ENCODE data around the gene DNASE1.
"Not testable (repeated sequence)": the region's sequence is repeated elsewhere in the genome, so short reads cannot be mapped to it uniquely, and the experiment has no call there.

DNASE1 gene, protein sequence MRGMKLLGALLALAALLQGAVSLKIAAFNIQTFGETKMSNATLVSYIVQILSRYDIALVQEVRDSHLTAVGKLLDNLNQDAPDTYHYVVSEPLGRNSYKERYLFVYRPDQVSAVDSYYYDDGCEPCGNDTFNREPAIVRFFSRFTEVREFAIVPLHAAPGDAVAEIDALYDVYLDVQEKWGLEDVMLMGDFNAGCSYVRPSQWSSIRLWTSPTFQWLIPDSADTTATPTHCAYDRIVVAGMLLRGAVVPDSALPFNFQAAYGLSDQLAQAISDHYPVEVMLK

GRCh38 chr16:3654249-3654991, at the start of gene DNASE1:
DNASE1 (plus strand) TSS chr16:3654691; CDS start chr16:3655374, 683 bp downstream.
- DNase-seq (ENCODE audit: low read depth in 2 of 2) = peak in 1 of 2 donors; percentile 11

DNA sequence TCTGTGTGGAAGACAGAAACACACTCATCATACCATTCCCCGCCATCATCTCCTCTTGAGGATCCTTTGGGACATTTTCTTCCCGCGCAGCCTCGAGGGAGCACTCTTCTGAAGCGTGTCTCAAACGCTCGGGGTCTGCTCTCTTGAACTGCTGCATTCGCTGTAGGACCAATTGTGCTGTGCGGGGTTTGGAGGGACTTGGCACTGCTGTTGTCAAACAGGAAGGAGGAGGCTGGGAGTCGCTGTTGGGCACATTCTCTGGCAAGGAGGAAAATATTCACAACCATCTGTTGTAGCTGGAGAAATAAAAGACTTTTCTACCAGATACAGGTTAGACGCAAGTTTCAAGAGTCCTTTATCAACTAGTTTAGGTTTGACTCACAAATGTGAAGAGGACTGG, 48.0 kb upstream of the DNASE1 start:
- no peak for DNase-seq (ENCODE audit: low read depth in 2 of 2)

GRCh38 chr16:3607161-3607560, 47.3 kb upstream of the DNASE1 start:
- no peak for DNase-seq (ENCODE audit: low read depth in 2 of 2)

GRCh38 chr16:3607634-3608033, 46.9 kb upstream of the DNASE1 start:
- no peak for DNase-seq (ENCODE audit: low read depth in 2 of 2)

DNA sequence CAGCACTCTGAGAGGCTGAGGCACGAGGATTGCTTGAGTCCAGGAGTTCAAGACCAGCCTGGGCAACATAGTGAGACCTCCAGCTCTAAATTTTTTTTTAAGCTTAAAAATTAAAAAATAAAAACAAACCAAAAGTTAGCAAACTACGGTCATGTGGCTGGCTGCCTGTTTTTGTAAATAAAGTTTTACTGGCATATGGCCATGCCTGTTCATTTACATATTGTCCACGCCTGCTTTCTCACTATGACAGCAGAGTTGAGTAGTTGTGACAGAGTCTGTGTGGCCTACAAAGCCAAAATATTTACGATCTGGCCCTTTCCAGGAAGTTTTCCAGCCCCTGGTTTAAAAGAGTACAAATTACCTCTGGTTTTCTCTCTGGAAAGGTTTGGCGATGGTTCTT, 46.4 kb upstream of the DNASE1 start:
- DNase-seq (ENCODE audit: low read depth in 2 of 2) = no peak

- not testable (repeated sequence) for DNase-seq (ENCODE audit: low read depth in 2 of 2)
Measured at GRCh38 chr16:3608976-3609375, 45.5 kb upstream of the DNASE1 start.

DNA sequence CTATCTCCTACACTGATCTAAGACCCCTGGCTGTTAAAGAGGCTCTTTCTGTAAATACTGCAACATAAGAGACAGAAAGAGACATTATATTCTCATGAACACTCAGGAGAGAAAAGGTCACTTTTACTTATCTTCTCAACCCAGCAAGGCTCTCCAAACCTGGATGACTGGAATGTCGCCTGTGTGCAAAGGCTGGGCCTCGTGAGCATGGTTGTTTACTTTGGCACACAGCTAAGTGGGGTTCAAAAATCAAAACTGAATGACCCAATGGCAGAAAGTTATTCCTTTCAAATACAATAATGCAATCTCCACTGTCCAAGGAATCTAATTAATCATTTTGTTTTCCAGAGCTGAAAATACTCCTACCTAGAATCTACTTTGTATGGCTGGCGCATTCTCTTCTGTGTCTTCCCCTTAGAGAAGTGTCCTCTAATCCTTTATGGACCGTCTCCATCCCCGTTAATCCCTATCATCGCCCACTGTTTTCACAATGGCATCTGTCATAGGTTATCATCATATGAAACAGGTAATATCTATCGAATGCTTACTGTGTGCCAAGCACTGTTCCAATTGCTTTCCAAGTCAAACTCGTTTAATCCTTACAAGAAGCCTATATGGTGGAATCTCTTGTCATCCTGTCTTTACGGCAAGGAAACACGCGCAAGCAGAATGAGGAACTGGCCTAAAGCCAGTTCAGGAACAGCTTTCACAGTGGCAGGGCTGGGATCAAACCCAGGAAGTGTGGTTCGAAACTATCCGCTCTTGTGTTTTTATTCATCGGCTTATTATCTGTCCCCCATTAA, 44.4 kb upstream of the DNASE1 start:
- no peak for DNase-seq (ENCODE audit: low read depth in 2 of 2)

- DNase-seq (ENCODE audit: low read depth in 2 of 2) = no peak
Measured at GRCh38 chr16:3610698-3611145, 43.8 kb upstream of the DNASE1 start.

DNA sequence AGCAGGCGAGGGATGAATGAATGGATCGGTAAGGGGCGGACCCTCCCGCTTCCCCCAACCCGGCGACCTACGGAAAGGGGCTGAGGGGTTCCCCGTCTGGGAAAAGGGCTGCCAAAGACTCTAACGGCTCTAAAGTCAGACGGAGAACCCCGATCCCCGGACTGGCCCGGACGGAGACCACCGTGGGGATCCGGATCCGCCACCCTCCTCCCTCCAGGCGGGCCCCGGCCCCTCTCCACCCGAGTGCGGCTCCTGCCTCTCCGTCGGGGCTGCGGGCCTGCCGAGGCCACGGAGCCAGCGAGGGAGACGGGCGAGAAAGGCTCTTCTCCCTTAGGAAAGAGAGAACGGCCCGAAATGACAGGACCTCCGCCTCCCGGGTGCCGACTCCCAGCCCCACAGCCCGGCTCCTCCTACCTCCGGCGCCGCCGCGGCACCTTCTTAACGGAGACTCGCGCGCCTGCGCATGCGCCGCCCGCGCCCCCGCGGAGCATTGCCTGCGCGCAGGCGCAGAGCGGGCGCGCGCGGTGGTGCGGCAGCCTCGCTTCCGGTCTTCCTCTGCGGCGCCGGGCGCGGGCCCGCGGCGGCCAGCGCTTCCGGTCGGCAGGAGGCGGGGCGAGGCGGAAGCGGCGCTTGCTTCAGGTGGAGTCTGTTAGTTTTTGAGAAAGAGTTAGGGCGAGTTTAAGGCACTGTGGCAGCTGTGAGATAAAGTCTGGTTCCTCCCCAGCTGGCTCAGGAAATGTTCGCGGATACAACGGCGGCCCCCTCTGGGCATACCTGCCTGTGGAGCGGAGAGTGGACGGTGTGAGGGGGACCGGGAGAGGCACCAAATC, 43.1 kb upstream of the DNASE1 start, which contains the start of gene SLX4:
Gene SLX4 (minus strand): TSS at position 461 of the 830 bp plus-strand sequence. CDS start 2,642 bp downstream, outside the sequence.
- DNase-seq (ENCODE audit: low read depth in 2 of 2) = peak; percentile 79 to 80

DNA sequence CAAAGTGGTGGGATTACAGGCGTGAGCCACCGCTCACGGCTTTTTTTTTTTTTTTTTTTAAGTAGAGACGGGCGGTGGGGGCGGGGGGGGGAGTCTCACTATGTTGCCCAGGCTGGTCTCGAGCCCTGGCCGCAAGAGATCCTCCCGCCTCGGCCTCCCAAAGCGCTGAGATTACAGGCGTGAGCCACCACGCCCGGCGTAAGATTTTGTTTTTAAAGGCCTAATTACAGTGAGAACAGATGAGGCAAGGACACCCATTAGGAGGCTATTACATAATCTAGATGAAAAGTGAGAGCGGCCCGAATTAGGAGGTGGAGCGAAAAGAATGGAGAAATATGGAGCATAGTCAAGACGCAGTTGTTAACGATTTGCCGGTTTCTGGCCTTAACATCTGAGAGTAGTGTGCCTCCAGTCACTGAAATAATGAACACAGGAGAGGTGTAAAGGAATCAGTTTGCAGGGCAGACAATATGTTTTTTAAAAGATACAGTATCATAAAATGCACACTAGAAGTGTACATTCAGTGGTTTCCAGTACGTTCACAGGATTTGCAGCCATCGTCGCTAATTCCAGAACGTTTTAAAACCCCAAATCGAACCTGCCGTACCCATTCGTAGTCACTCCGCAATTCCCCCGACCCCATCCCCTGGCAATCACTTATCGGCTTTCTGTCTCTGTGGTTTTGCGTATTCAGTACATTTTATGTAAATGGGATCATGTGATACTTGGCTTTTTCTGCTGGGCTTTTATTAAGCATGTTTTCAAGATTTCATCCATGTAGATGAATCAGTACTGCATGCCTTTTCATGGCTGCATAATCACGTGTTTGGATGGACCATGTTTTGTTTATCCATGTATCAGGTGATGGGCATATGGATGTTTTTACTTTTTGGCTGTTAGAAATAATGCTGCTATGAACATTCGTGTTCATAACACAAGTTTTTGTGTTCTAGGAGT, 41.7 kb upstream of the DNASE1 start:
- DNase-seq (ENCODE audit: low read depth in 2 of 2) = no peak

- DNase-seq (ENCODE audit: low read depth in 2 of 2) = no peak
Measured at GRCh38 chr16:3618769-3619141, 35.7 kb upstream of the DNASE1 start.

GRCh38 chr16:3623642-3624041, 30.8 kb upstream of the DNASE1 start:
- DNase-seq (ENCODE audit: low read depth in 2 of 2) = no peak

DNA sequence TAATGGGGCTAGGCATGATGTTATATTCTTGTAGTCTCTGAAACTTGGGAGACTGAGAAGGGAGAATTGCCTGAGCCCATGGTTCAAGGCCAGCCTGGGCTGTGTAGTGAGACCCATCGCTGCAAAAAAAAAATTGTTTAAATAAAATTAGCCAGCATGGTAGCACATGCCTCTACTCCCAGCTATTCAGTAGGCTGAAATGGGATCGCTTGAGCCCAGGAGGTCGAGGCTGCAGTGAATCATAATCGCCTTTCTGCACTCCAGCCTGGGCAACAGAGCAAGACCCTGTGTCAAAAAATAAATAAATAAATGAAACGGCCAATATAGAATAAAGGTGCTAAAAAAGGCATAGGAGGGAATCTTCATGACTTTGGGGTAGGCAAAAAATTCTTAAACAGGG, 29.2 kb upstream of the DNASE1 start:
- no peak for DNase-seq (ENCODE audit: low read depth in 2 of 2)

DNA sequence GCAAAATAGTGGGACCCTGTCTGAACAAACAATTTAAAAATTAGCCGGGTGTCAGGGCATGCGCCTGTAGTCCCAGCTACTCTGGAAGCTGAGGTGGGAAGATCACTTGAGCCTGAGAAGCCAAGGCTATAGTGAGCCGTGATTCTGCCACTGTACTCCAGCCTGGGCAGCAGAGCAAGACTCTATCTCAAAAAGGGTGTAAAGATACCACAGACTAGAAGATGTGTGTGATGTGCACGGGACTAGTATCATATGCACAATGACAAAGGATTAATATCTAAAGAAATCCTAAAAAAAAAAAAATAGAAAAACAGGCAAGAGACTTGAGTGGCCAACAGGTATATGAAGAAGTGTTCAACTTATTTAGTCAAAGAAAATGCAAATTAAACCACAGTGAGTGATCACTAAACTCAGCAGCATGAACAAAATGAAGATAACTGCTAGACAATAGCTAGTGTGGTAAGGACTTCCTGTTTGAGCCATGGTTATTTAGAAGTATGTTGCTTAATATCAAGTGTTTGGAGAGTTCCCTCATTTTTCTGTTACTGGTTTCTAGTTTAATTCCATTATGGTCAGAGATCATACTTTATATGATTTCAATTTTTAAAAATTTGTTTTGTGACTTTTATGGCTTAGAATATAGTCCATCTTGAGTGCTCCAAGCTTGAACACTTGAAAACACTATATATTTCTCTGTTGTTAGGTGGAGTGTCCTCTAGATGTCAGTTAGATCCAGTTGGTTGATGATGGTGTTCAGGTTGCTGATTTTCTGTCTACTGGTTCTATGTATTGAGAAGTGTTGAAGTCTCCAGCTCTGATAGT, 28.4 kb upstream of the DNASE1 start:
- no peak for DNase-seq (ENCODE audit: low read depth in 2 of 2)

GRCh38 chr16:3637371-3637923, 17.0 kb upstream of the DNASE1 start:
- DNase-seq (ENCODE audit: low read depth in 2 of 2) = no peak

DNA sequence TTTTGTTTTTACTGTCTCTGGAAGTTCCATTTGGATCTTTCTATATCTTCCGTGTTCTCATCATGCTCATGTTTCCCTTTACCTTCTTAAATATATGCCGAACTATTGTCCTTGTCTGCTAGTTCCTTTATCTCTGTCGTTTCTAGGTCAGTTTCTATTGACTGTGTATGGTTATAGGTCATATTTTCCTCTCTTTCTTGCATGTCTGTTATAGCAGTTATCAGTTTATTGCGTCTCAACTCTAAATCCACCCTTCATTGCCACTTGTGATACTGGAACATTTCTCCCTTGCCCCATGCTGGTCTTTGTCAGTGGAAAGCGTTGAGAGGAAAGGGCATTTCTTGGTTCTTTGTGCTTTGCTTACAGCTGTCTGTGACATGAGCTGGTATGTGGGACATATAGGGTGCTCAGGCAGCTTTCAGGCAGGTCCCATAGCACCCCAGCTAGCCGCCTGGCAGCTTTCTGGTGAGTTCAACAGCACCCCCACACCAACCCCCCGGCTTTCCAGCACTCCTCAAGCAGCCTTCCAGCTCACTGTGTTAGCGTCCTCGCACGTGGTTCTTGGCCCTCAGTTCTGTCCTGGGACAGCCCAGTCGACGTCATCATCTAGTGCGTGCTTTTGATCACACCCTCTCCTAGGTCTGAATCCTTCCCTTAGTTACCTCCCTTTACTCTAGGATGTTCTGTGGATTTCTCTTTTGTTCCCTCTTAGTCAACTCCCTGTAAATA, 15.4 kb upstream of the DNASE1 start:
- DNase-seq (ENCODE audit: low read depth in 2 of 2) = no peak

- no peak for DNase-seq (ENCODE audit: low read depth in 2 of 2)
Measured at GRCh38 chr16:3640207-3640606, 14.3 kb upstream of the DNASE1 start.

Data from activated CD8-positive, alpha-beta memory T cell treated with anti-CD3 and anti-CD28 coated beads for 4 hours (primary cell).